Measurements from ENCODE around the gene ENAH. TPM values are rescaled to one million over a fixed set of nuclear protein-coding genes. Genes with fewer than 3 reads are reported as not detected.

ENAH gene
- polyA plus RNA-seq, 3 donors, result 0.12 TPM; not detected in 2

- intact Hi-C loops (cut with micrococcal nuclease), result no loop called here
- no CpG with 5 or more reads among the region's 2 CpGs for WGBS (ENCODE audit: insufficient coverage)
- Histone ChIP-seq H3K36me3 (replicated peaks in 1 of 2; ENCODE audit: control insufficient read depth in 1 of 2, insufficient read depth in 2 of 2, low read length in 2 of 2) (no peaks in the 10 kb centered on the region), H3K27ac (ENCODE audit: low read depth in 1 of 2, low read length in 2 of 2) (no peak overlapping the region), H3K4me2 (replicated peaks; ENCODE audit: extremely low read depth, low read length, poor library complexity, severe bottlenecking) (no peak overlapping the region), H3K9ac (ENCODE audit: insufficient read depth, low read length, poor library complexity, severe bottlenecking) (no peak overlapping the region), H3K79me2 (ENCODE audit: insufficient read depth, low read length) (no peaks in the 10 kb centered on the region), H2AFZ (ENCODE audit: insufficient read depth, low read depth, low read length, poor library complexity, severe bottlenecking) (no peak overlapping the region), H3K27me3 (ENCODE audit: control insufficient read depth in 2 of 2, insufficient read depth in 2 of 2, low read length in 2 of 2) (no peaks in the 10 kb centered on the region), H3K4me3 (replicated peaks in 1 of 3; ENCODE audit: low read depth in 2 of 3, low read length in 3 of 3) (no peak overlapping the region), H3K9me3 (replicated peaks in 1 of 2; ENCODE audit: control insufficient read depth in 1 of 2, insufficient read depth in 1 of 2, low read length in 2 of 2) (peaks cover 0 to 4% of the 10 kb centered on the region in 2 donors), H4K20me1 (ENCODE audit: insufficient read depth, low read length) (no peaks in the 10 kb centered on the region), H3K4me1 (ENCODE audit: control insufficient read depth in 1 of 2, insufficient read depth in 2 of 2, low read length in 2 of 2) (no peaks in the 10 kb centered on the region)
- H3K36me3 Mint-ChIP-seq, result no peaks in the 10 kb centered on the region
- H3K27me3 Mint-ChIP-seq (ENCODE audit: low read depth in 3 of 3), result peaks cover 0 to 4% (median 2%) of the 10 kb centered on the region in 3 donors
- DNase-seq, result no peak
- no peaks in the 10 kb centered on the region for H3K4me1 Mint-ChIP-seq
- no peak for TF ChIP-seq CTCF (IDR thresholded peaks at IDR 0.05)
- no peak overlapping the region for H3K27ac Mint-ChIP-seq
- no peak overlapping the region for H3K4me3 Mint-ChIP-seq
- peaks cover 1 to 13% (median 7%) of the 10 kb centered on the region in 7 donors for H3K9me3 Mint-ChIP-seq
Measured at GRCh38 chr1:225597926-225598575, 54.9 kb downstream of the ENAH start.

- no peaks in the 10 kb centered on the region for H3K36me3 Mint-ChIP-seq
- no peak overlapping the region for H3K4me3 Mint-ChIP-seq
- no peak for TF ChIP-seq CTCF (IDR thresholded peaks at IDR 0.05)
- Histone ChIP-seq H3K36me3 (replicated peaks in 1 of 2; ENCODE audit: control insufficient read depth in 1 of 2, insufficient read depth in 2 of 2, low read length in 2 of 2) (no peaks in the 10 kb centered on the region), H3K27me3 (ENCODE audit: control insufficient read depth in 2 of 2, insufficient read depth in 2 of 2, low read length in 2 of 2) (no peaks in the 10 kb centered on the region), H3K79me2 (ENCODE audit: insufficient read depth, low read length) (no peaks in the 10 kb centered on the region), H3K4me1 (ENCODE audit: control insufficient read depth in 1 of 2, insufficient read depth in 2 of 2, low read length in 2 of 2) (no peaks in the 10 kb centered on the region), H3K4me3 (replicated peaks in 1 of 3; ENCODE audit: low read depth in 2 of 3, low read length in 3 of 3) (no peak overlapping the region), H4K20me1 (ENCODE audit: insufficient read depth, low read length) (no peaks in the 10 kb centered on the region), H3K9ac (ENCODE audit: insufficient read depth, low read length, poor library complexity, severe bottlenecking) (no peak overlapping the region), H3K4me2 (replicated peaks; ENCODE audit: extremely low read depth, low read length, poor library complexity, severe bottlenecking) (no peak overlapping the region), H3K9me3 (replicated peaks in 1 of 2; ENCODE audit: control insufficient read depth in 1 of 2, insufficient read depth in 1 of 2, low read length in 2 of 2) (peaks cover 0 to 4% of the 10 kb centered on the region in 2 donors), H3K27ac (ENCODE audit: low read depth in 1 of 2, low read length in 2 of 2) (no peak overlapping the region), H2AFZ (ENCODE audit: insufficient read depth, low read depth, low read length, poor library complexity, severe bottlenecking) (no peak overlapping the region)
- WGBS (ENCODE audit: insufficient coverage), result no CpG with 5 or more reads among the region's 1 CpG
- intact Hi-C loops (cut with micrococcal nuclease), result no loop called here
- no peak overlapping the region for H3K27ac Mint-ChIP-seq
- DNase-seq, result no peak
- H3K27me3 Mint-ChIP-seq (ENCODE audit: low read depth in 3 of 3), result peaks cover 0 to 4% (median 0%) of the 10 kb centered on the region in 3 donors
- peaks cover 1 to 13% (median 7%) of the 10 kb centered on the region in 7 donors for H3K9me3 Mint-ChIP-seq
- H3K4me1 Mint-ChIP-seq, result no peaks in the 10 kb centered on the region
Measured at GRCh38 chr1:225596736-225597135, 56.2 kb downstream of the ENAH start.
